HPDE6-E6E7 (cell line): ENCODE measurements around the gene KLHL21.

Experiments used
- DNase-seq: peaks from one replicate; pipeline ENCODE4 v3.0.0; 2011; ENCODE audit warnings: missing footprints; ENCODE audit errors: extremely low spot score

KLHL21 gene

DNA sequence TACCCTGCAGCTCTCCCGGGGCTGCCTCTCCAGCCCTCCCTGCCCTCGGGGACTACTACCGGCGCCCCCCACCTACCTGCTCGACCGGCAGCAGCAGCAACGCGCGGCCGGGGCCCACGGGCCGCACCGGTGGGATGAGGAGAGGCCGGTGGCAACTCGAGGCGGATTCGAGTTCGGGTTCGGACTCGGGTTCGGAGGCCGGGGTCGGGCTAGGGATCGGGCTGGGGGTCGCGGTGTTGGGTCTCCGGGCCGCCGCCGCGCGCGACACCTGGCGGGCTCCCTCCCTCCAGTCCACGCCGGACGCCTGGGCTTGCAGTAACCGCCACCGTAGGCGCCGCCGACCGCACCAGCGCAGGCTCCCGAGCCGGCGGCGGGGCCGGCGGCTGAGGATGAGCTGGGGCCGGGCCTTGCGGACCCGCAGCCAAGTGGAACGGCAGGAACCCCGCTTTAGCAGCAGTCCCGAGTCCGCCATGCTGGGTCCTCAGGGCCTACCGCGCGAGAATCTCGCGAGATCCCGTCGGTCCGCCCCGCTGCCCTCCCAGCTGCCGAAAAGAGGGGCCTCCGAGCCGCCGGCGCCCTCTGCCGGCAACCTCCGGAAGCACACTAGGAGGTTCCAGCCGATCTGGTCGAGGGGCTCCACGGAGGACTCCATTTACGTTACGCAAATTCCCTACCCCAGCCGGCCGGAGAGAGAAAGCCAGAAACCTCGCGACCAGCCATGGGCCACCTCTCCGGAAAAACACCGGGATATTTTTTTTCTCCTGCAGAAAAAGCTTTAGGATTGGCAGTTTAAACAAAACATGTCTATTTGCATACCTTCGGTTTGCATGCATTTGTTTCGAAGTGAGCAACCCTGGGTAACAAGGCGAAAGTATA is 48.4 kb downstream of the KLHL21 start, which contains the start of gene NOL9:
Gene NOL9 (minus strand): TSS at position 483 of the 876 bp plus-strand sequence. CDS start 11 bp downstream, at position 472.
- peak; percentile 90 for DNase-seq

DNA sequence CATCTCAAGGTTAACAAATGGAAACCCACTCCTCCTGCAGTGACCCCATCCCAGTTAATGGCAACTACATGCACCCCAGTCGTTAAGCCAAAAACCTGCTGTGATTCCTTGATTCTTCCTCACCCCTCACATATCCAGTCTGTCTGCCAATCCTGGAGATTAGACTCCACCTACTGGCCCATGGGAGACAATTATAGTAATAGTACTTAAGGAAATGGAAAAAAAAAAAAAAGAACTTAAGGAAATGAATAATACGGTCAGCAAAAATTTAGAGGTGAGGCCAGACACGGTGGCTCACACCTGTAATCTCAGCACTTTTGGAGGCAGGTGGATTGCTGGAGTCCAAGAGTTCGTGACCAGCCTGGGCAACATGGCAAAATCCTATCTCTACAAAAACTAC is 55.4 kb downstream of the KLHL21 start:
- no peak for DNase-seq

DNA sequence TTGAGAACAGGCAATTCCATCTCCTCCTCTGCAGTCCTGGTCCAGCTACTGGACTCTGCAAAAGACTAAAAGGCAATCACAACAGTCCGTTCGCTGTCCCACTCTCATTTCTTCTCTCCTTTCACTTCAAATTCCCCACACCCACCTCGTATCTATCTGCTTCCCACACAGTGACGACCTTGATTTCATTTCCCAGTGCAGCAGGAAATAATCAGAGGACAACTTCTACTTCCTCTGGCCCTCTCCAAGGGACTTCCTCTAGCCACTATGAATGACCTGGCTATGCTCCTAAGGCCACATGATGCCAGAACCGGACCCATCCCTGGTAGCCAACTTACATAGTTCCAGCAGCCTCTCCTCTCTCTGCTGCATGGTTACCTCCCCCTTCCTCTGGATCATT is 56.3 kb downstream of the KLHL21 start:
- DNase-seq: no peak

DNA sequence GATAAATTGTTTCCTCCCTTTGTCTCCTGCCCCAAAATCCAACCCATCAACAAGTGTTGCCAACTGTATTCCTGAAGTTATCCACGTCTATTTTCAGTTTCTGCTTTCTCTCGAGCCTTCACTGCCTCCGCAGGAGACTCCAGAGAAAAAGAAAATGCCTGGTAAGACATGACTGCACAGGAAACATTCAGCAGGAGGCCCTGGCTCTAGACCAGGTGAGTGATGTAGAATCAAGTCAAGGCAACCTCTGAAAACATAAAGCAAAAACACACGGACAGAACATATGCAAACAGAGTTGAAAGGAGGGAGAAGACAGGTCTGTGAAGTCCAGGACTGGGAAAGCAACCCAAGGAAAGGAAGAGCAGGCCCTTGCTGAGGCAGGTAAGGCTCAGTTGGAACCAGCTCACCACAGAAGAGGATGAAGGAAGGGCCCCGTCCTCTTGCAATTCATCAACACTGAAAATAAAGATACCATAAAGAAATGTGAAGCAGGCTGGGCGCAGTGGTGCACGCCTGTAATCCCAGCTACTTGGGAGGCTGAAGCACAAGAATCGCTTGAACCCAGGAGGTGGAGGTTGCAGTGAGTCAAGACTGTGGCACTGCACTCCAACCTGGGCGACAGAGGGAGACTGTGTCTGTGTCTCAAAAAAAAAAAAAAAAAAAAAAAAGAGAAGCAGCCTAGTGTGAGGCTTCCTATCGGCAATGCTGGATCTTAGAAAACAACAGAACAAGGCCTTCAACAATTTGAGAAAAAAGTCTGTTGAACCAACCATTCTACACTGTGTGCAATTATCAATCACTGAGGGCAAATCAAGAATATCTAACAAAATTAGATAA is 57.2 kb downstream of the KLHL21 start:
- peak; percentile 39 for DNase-seq

DNA sequence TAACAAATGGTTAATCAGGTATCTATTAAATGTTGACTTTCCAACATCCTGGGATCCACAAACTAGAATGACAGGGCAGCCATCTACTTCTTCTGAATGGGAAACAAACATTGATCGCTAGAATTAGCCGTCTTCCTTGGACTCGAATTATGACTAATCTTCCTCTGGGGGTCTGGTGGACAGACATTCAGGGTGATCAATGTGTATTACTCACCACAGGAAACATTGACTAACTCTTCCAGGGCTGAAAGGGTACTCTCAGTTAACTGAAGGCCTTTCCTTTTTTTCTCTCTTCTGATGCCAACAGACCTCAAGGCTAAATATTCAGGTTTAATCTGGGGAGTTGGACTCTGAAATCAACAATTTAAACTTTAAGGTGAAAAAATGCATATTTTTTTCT is 57.8 kb downstream of the KLHL21 start:
- DNase-seq: peak; percentile 42
